Stomach smooth muscle (tissue), 2 donors: ENCODE data around the gene GOLIM4.
"Not testable (repeated sequence)": the region's sequence is repeated elsewhere in the genome, so short reads cannot be mapped to it uniquely, and the experiment has no call there.

Experiments
- H3K27ac ChIP-seq: one replicate; pipeline ENCODE4 v1.7.0; 2013; ENCODE audit warnings: mild to moderate bottlenecking, low read length, inconsistent platforms
- H3K27me3 ChIP-seq, 2 donors: one replicate each; pipeline ENCODE4 v1.7.0; 2013; ENCODE audit warnings: low read length in 2 of 2; ENCODE audit not compliant: insufficient read depth in 2 of 2, control insufficient read depth in 1 of 2
- H3K36me3 ChIP-seq, 2 donors: one replicate each; pipeline ENCODE4 v1.7.0; 2013; ENCODE audit warnings: low read length in 2 of 2; ENCODE audit not compliant: control insufficient read depth in 2 of 2, insufficient read depth in 2 of 2
- H3K4me1 ChIP-seq: one replicate; pipeline ENCODE4 v1.7.0; 2013; ENCODE audit warnings: low read length; ENCODE audit not compliant: control insufficient read depth, insufficient read depth
- H3K4me3 ChIP-seq, 2 donors: one replicate each; pipeline ENCODE4 v1.7.0; 2013; ENCODE audit warnings: low read length in 2 of 2
- H3K9ac ChIP-seq, 2 donors: one replicate each; pipeline ENCODE4 v1.7.0; 2013; ENCODE audit warnings: low read length in 2 of 2, mild to moderate bottlenecking in 1 of 2
- H3K9me3 ChIP-seq, 2 donors: one replicate each; pipeline ENCODE4 v1.7.0; 2013; ENCODE audit warnings: low read length in 2 of 2; ENCODE audit not compliant: control insufficient read depth in 2 of 2
- donor health status: healthy.
- donor health status: Pancreatic carcinoma.

Gene GOLIM4

GRCh38 chr3:168058481-168058880 is 37.2 kb downstream of the GOLIM4 start:
- Histone ChIP-seq H3K4me1 (peaks cover 5% of the 10 kb centered on the region), H3K9me3 (no peaks in the 10 kb centered on the region), H3K27ac (no peak overlapping the region), H3K9ac (no peak overlapping the region), H3K4me3 (no peak overlapping the region), H3K36me3 (no peaks in the 10 kb centered on the region), H3K27me3 (no peaks in the 10 kb centered on the region)

DNA sequence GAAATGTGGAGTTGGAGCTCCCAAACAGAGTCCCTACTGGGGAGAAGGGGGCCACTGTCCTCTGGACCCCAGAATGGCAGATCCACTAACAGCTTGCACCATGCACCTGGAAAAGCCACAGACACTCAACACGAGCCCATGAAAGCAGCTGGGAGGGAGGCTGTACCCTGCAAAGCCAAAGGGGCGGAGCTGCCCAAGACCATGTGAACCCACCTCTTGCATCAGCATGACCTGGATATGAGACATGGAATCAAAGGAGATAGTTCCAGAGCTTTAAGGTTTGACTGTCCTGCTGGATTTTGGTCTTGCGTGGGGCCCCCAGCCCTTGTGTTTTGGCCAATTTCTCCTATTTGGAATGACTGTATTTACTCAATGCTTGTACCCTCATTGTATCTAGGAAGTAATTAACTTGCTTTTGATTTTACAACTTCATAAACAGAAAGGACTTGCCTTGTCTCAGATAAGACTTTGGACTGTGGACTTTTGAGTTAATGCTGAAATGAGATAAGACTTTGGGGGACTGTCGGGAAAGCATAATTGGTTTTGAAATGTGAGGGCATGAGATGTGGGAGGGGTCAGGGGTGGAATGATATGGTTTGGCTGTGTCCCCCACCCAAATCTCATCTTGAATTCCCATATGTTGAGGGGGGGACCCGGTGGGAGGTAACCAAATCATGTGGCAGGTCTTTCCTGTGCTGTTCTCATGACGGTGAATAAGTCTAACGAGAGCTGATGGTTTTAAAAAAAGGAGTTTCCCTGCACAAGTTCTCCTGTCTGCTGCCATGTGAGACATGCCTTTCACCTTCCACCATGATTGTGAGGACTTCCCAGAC is 39.1 kb downstream of the GOLIM4 start:
- not testable (repeated sequence) for H3K4me3 ChIP-seq, H3K27ac ChIP-seq, H3K36me3 ChIP-seq, H3K9me3 ChIP-seq, H3K27me3 ChIP-seq, H3K9ac ChIP-seq, H3K4me1 ChIP-seq

- Histone ChIP-seq H3K4me1 (peaks cover 13% of the 10 kb centered on the region), H3K27ac (no peak overlapping the region), H3K9ac (no peak overlapping the region), H3K27me3 (no peaks in the 10 kb centered on the region), H3K36me3 (no peaks in the 10 kb centered on the region), H3K9me3 (no peaks in the 10 kb centered on the region), H3K4me3 (no peak overlapping the region)
Observed at GRCh38 chr3:168054447-168054846, 41.3 kb downstream of the GOLIM4 start.

DNA sequence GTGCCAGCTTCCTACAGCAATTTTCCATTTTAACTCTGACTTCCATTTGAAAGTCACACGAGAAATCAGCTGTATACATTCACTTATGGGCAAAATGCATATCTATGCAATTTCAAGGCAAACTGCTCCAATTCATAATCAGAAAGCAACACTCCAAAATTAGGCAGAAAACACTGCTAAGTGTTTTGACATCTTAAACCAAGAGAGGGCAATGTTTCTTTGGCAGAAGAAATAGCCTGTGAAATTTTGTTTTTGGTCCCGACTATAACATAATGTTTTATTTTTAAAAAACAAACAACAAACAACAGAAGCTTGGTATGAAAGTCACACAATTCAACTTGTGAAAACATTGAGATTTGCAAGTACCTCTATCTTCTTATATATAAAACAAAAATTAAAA is 42.6 kb downstream of the GOLIM4 start:
- peaks cover 14% of the 10 kb centered on the region for H3K4me1 ChIP-seq
- no peak overlapping the region for H3K27ac ChIP-seq

DNA sequence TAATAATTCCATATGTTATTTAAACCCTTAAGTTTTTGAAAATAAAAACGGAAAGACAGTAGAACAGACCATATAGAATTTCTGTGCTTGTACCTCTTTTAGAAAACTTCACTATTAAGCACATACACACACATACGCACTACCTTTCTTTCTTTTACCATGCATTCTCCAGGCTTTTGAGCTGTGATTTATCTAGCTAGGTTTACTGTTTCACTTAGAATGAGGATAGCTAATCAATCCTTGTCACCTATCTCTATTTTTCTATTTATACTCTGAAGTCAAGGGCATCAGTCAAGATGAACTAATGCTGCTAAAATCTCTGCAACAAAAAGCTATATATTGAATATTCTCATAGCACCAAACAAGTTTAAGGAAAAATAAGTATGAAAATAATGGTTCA is 43.2 kb downstream of the GOLIM4 start:
- H3K9ac ChIP-seq, result no peak overlapping the region
- no peaks in the 10 kb centered on the region for H3K36me3 ChIP-seq
- H3K27me3 ChIP-seq, result no peaks in the 10 kb centered on the region
- H3K9me3 ChIP-seq, result no peaks in the 10 kb centered on the region
- no peak overlapping the region for H3K27ac ChIP-seq
- H3K4me1 ChIP-seq, result peaks cover 14% of the 10 kb centered on the region
- H3K4me3 ChIP-seq, result no peak overlapping the region

More for the DNA sequence above, 42.6 kb downstream of the GOLIM4 start:
- H3K9me3 ChIP-seq, result no peaks in the 10 kb centered on the region
- no peaks in the 10 kb centered on the region for H3K36me3 ChIP-seq
- no peaks in the 10 kb centered on the region for H3K27me3 ChIP-seq
- no peak overlapping the region for H3K9ac ChIP-seq
- H3K4me3 ChIP-seq, result no peak overlapping the region

DNA sequence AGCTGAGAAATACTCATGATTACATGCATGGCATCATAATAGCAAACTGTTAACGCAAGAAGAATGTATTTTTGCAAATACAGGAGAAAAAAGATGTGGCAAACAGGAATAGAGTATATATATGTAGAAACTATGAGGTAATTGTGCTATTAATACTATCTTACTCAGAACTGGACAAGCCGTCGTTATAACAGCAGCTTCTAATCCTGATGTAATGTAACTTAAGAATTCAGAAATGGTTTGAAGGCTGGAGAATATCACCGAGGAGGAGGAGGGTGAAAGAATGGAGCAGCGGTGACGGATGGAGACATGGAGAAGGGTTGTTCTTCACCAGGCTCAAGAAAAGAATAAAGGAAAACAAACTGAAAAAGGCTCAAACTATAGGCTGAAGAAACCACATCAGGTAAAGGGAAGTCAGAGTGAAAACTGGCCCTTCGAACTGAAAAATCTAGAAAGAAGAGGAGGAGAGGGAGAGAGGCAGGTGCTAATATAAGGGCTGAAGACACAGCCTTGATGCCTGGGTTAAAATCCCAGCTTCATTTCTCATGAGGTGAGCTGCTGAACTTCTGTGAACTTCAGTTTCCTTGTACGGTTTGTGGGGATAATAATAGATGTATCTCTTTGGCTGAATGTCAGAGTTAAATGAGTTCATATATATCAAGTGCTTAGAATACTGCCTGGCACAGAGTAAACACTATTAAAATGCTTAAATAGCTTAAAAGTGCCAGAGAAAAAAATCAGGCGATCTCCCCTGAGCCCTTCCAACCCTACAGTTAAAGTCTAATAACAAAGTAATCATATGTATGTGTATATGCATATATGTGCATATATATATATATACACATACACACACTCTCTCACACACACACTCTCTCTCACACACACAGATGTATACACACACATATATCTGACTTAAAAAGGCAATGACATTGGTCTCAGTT is 43.9 kb downstream of the GOLIM4 start:
- H3K9me3 ChIP-seq, result no peaks in the 10 kb centered on the region
- H3K4me1 ChIP-seq, result peaks cover 14% of the 10 kb centered on the region
- no peaks in the 10 kb centered on the region for H3K27me3 ChIP-seq
- H3K9ac ChIP-seq, result peak overlapping the region; percentile 44 to 52
- H3K4me3 ChIP-seq, result peak overlapping the region; percentile 47 to 56
- peak overlapping the region; percentile 72 for H3K27ac ChIP-seq
- no peaks in the 10 kb centered on the region for H3K36me3 ChIP-seq

GRCh38 chr3:168051070-168051469 is 44.7 kb downstream of the GOLIM4 start:
- peaks cover 14% of the 10 kb centered on the region for H3K4me1 ChIP-seq
- H3K27me3 ChIP-seq, result no peaks in the 10 kb centered on the region
- no peaks in the 10 kb centered on the region for H3K36me3 ChIP-seq
- peak overlapping the region; percentile 47 to 56 for H3K4me3 ChIP-seq
- no peaks in the 10 kb centered on the region for H3K9me3 ChIP-seq
- peak overlapping the region in 1 of 2 donors; percentile 44 for H3K9ac ChIP-seq
- peak overlapping the region; percentile 72 for H3K27ac ChIP-seq

- Histone ChIP-seq H3K9me3 (no peaks in the 10 kb centered on the region), H3K9ac (no peak overlapping the region), H3K36me3 (no peaks in the 10 kb centered on the region), H3K27me3 (no peaks in the 10 kb centered on the region), H3K4me1 (peaks cover 14% of the 10 kb centered on the region), H3K27ac (no peak overlapping the region), H3K4me3 (no peak overlapping the region)
Observed at GRCh38 chr3:168049367-168049974, 46.3 kb downstream of the GOLIM4 start.

- H3K9me3 ChIP-seq, result no peaks in the 10 kb centered on the region
- H3K27me3 ChIP-seq, result no peaks in the 10 kb centered on the region
- H3K27ac ChIP-seq, result no peak overlapping the region
- no peak overlapping the region for H3K4me3 ChIP-seq
- no peak overlapping the region for H3K9ac ChIP-seq
- peaks cover 0 to 2% of the 10 kb centered on the region in 2 donors for H3K36me3 ChIP-seq
- peaks cover 14% of the 10 kb centered on the region for H3K4me1 ChIP-seq
Observed at GRCh38 chr3:168048414-168049330, 47.1 kb downstream of the GOLIM4 start.

DNA sequence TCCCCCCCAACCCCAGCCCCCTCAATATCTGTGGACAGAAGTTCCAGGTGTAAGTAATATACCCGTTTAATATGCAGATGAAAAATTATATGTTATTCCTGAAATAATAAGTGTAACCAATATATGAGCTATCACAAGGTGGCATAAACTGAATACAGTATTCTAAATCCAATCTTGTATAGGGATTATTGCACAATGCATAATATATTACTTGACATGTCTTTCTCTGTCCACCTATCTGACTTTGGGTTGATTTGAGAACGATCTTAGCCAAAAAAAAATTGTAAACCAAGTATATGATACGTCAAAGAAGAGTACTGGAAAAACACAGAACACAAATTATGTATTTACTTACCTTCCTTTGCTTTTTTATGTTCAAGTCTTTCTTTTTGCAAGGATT is 47.8 kb downstream of the GOLIM4 start:
- Histone ChIP-seq H3K27me3 (no peaks in the 10 kb centered on the region), H3K36me3 (peaks cover 0 to 6% of the 10 kb centered on the region in 2 donors), H3K4me1 (peaks cover 14% of the 10 kb centered on the region), H3K27ac (no peak overlapping the region), H3K9ac (no peak overlapping the region), H3K9me3 (no peaks in the 10 kb centered on the region), H3K4me3 (no peak overlapping the region)
